ENCODE results near the gene TBC1D2B. TPM values are rescaled to one million over a fixed set of nuclear protein-coding genes. Genes with fewer than 3 reads are reported as not detected.
"Not testable (repeated sequence)": the region's sequence is repeated elsewhere in the genome, so short reads cannot be mapped to it uniquely, and the experiment has no call there.

The TBC1D2B gene
- polyA plus RNA-seq, 4 donors, result 7.6 to 44.4 (median 11.9) TPM

GRCh38 chr15:77958716-77959431, 118.6 kb downstream of the TBC1D2B start:
- not testable (repeated sequence) for H3K4me3 ChIP-seq (ENCODE audit: low read depth in 1 of 3, low read length in 3 of 3); H3K9me3 ChIP-seq (ENCODE audit: control insufficient read depth in 2 of 2, insufficient read depth in 1 of 2, low read depth in 1 of 2, low read length in 1 of 2); H3K27me3 ChIP-seq (ENCODE audit: control insufficient read depth in 3 of 3, insufficient read depth in 3 of 3, low read length in 3 of 3); H3K36me3 ChIP-seq (ENCODE audit: control insufficient read depth in 3 of 3, insufficient read depth in 2 of 3, low read depth in 1 of 3, low read length in 3 of 3); FAIRE-seq
- peak; percentile 29 to 87 for DNase-seq
- peak overlapping the region in 1 of 3 donors; percentile 92 for H3K27ac ChIP-seq (ENCODE audit: low read depth in 1 of 3, low read length in 2 of 3)
- WGBS, 3 donors, result 39 to 58% (median 49%) methylated on average over 7 of the region's 7 CpGs
- H3K4me1 ChIP-seq (ENCODE audit: control insufficient read depth in 3 of 3, insufficient read depth in 2 of 3, low read depth in 1 of 3, low read length in 2 of 3), result peaks cover 0 to 21% (median 0%) of the 10 kb centered on the region in 3 donors

GRCh38 chr15:77958021-77958420, 119.5 kb downstream of the TBC1D2B start:
- Histone ChIP-seq H3K4me1 (ENCODE audit: control insufficient read depth in 3 of 3, insufficient read depth in 2 of 3, low read depth in 1 of 3, low read length in 2 of 3) (peaks cover 0 to 21% (median 0%) of the 10 kb centered on the region in 3 donors), H3K27ac (ENCODE audit: low read depth in 1 of 3, low read length in 2 of 3) (peak overlapping the region in 1 of 3 donors; percentile 92)
- not testable (repeated sequence) for H3K27me3 ChIP-seq (ENCODE audit: control insufficient read depth in 3 of 3, insufficient read depth in 3 of 3, low read length in 3 of 3); H3K9me3 ChIP-seq (ENCODE audit: control insufficient read depth in 2 of 2, insufficient read depth in 1 of 2, low read depth in 1 of 2, low read length in 1 of 2); H3K4me3 ChIP-seq (ENCODE audit: low read depth in 1 of 3, low read length in 3 of 3); H3K36me3 ChIP-seq (ENCODE audit: control insufficient read depth in 3 of 3, insufficient read depth in 2 of 3, low read depth in 1 of 3, low read length in 3 of 3); FAIRE-seq
- peak in 1 of 2 donors; percentile 63 for DNase-seq
- 90 to 97% (median 93%) methylated on average over 2 of the region's 2 CpGs for WGBS, 3 donors

GRCh38 chr15:77953926-77954325, 123.6 kb downstream of the TBC1D2B start:
- H3K4me1 ChIP-seq (ENCODE audit: control insufficient read depth in 3 of 3, insufficient read depth in 2 of 3, low read depth in 1 of 3, low read length in 2 of 3), result peaks cover 0 to 12% (median 0%) of the 10 kb centered on the region in 3 donors
- not testable (repeated sequence) for H3K27me3 ChIP-seq (ENCODE audit: control insufficient read depth in 3 of 3, insufficient read depth in 3 of 3, low read length in 3 of 3); DNase-seq; H3K27ac ChIP-seq (ENCODE audit: low read depth in 1 of 3, low read length in 2 of 3); FAIRE-seq; H3K9me3 ChIP-seq (ENCODE audit: control insufficient read depth in 2 of 2, insufficient read depth in 1 of 2, low read depth in 1 of 2, low read length in 1 of 2); H3K36me3 ChIP-seq (ENCODE audit: control insufficient read depth in 3 of 3, insufficient read depth in 2 of 3, low read depth in 1 of 3, low read length in 3 of 3); H3K4me3 ChIP-seq (ENCODE audit: low read depth in 1 of 3, low read length in 3 of 3)
- 43 to 59% (median 55%) methylated on average over 5 of the region's 5 CpGs for WGBS, 3 donors

GRCh38 chr15:77952928-77953446, 124.5 kb downstream of the TBC1D2B start:
- not testable (repeated sequence) for H3K27me3 ChIP-seq (ENCODE audit: control insufficient read depth in 3 of 3, insufficient read depth in 3 of 3, low read length in 3 of 3); DNase-seq; H3K36me3 ChIP-seq (ENCODE audit: control insufficient read depth in 3 of 3, insufficient read depth in 2 of 3, low read depth in 1 of 3, low read length in 3 of 3); H3K4me3 ChIP-seq (ENCODE audit: low read depth in 1 of 3, low read length in 3 of 3); FAIRE-seq; H3K4me1 ChIP-seq (ENCODE audit: control insufficient read depth in 3 of 3, insufficient read depth in 2 of 3, low read depth in 1 of 3, low read length in 2 of 3); H3K27ac ChIP-seq (ENCODE audit: low read depth in 1 of 3, low read length in 2 of 3); H3K9me3 ChIP-seq (ENCODE audit: control insufficient read depth in 2 of 2, insufficient read depth in 1 of 2, low read depth in 1 of 2, low read length in 1 of 2)
- WGBS, 3 donors, result 49 to 77% (median 74%) methylated on average over 4 of the region's 5 CpGs

GRCh38 chr15:77951105-77951786, 126.3 kb downstream of the TBC1D2B start:
- not testable (repeated sequence) for H3K4me1 ChIP-seq (ENCODE audit: control insufficient read depth in 3 of 3, insufficient read depth in 2 of 3, low read depth in 1 of 3, low read length in 2 of 3); FAIRE-seq; H3K4me3 ChIP-seq (ENCODE audit: low read depth in 1 of 3, low read length in 3 of 3); DNase-seq; H3K27me3 ChIP-seq (ENCODE audit: control insufficient read depth in 3 of 3, insufficient read depth in 3 of 3, low read length in 3 of 3); H3K27ac ChIP-seq (ENCODE audit: low read depth in 1 of 3, low read length in 2 of 3); H3K36me3 ChIP-seq (ENCODE audit: control insufficient read depth in 3 of 3, insufficient read depth in 2 of 3, low read depth in 1 of 3, low read length in 3 of 3); H3K9me3 ChIP-seq (ENCODE audit: control insufficient read depth in 2 of 2, insufficient read depth in 1 of 2, low read depth in 1 of 2, low read length in 1 of 2)
- WGBS, 3 donors, result 85 to 86% (median 85%) methylated on average over 3 to 4 of the region's 5 CpGs

GRCh38 chr15:77950470-77950869, 127.0 kb downstream of the TBC1D2B start:
- FAIRE-seq; H3K4me3 ChIP-seq (ENCODE audit: low read depth in 1 of 3, low read length in 3 of 3); H3K27me3 ChIP-seq (ENCODE audit: control insufficient read depth in 3 of 3, insufficient read depth in 3 of 3, low read length in 3 of 3); H3K9me3 ChIP-seq (ENCODE audit: control insufficient read depth in 2 of 2, insufficient read depth in 1 of 2, low read depth in 1 of 2, low read length in 1 of 2); H3K27ac ChIP-seq (ENCODE audit: low read depth in 1 of 3, low read length in 2 of 3); DNase-seq; H3K4me1 ChIP-seq (ENCODE audit: control insufficient read depth in 3 of 3, insufficient read depth in 2 of 3, low read depth in 1 of 3, low read length in 2 of 3); H3K36me3 ChIP-seq (ENCODE audit: control insufficient read depth in 3 of 3, insufficient read depth in 2 of 3, low read depth in 1 of 3, low read length in 3 of 3): not testable (repeated sequence)
- 92 to 100% (median 95%) methylated on average over 1 of the region's 2 CpGs for WGBS, 3 donors

GRCh38 chr15:77945566-77945965, 131.9 kb downstream of the TBC1D2B start:
- Histone ChIP-seq H3K4me3 (ENCODE audit: low read depth in 1 of 3, low read length in 3 of 3) (no peak overlapping the region), H3K27me3 (ENCODE audit: control insufficient read depth in 3 of 3, insufficient read depth in 3 of 3, low read length in 3 of 3) (no peaks in the 10 kb centered on the region), H3K9me3 (ENCODE audit: control insufficient read depth in 2 of 2, insufficient read depth in 1 of 2, low read depth in 1 of 2, low read length in 1 of 2) (no peaks in the 10 kb centered on the region), H3K36me3 (ENCODE audit: control insufficient read depth in 3 of 3, insufficient read depth in 2 of 3, low read depth in 1 of 3, low read length in 3 of 3) (no peaks in the 10 kb centered on the region), H3K27ac (ENCODE audit: low read depth in 1 of 3, low read length in 2 of 3) (no peak overlapping the region), H3K4me1 (ENCODE audit: control insufficient read depth in 3 of 3, insufficient read depth in 2 of 3, low read depth in 1 of 3, low read length in 2 of 3) (peaks cover 0 to 4% (median 0%) of the 10 kb centered on the region in 3 donors)
- 17 to 72% (median 44%) methylated on average over 2 of the region's 2 CpGs for WGBS, 3 donors
- no peak for FAIRE-seq
- no peak for DNase-seq

Measured in small intestine (tissue), 7 donors.